Heart left ventricle (tissue), 16 donors: ENCODE results near the gene SHC3. TPM values are rescaled to one million over a fixed set of nuclear protein-coding genes. Genes with fewer than 3 reads are reported as not detected.

Experiments
- ATAC-seq, 4 donors: fragments of 200-7000 bp; cut with Tn5 transposase; one replicate each; pipeline ENCODE4 v1.9.1; 2020 to 2022; ENCODE audit warnings: moderate library complexity in 4 of 4, mild to moderate bottlenecking in 3 of 4, moderate number of reproducible peaks in 1 of 4
- DNase-seq, 5 donors: peaks; one replicate each; pipeline ENCODE4 v3.0.0-alpha.2; 2020
- H3K27ac ChIP-seq, 12 donors: fragments of 200-600 bp; sonication (generic) in 4 of 12; one replicate each; pipeline versions ENCODE4 v1.5.0 to v1.8.0; 2016 to 2022; ENCODE audit warnings: mild to moderate bottlenecking in 2 of 12
- H3K27me3 ChIP-seq, 9 donors: fragments of 200-600 bp; sonication (generic) in 2 of 9; one replicate each; pipeline versions ENCODE4 v1.5.1 to v1.8.0; 2016 to 2022; ENCODE audit warnings: mild to moderate bottlenecking in 3 of 9
- H3K36me3 ChIP-seq, 9 donors: fragments of 200-600 bp; sonication (generic) in 2 of 9; one replicate each; pipeline versions ENCODE4 v1.5.0 to v1.8.0; 2018 to 2022; ENCODE audit warnings: mild to moderate bottlenecking in 2 of 9
- H3K4me1 ChIP-seq, 12 donors: fragments of 200-600 bp; sonication (generic) in 4 of 12; one replicate each; pipeline versions ENCODE4 v1.5.0 to v1.8.0; 2016 to 2022; ENCODE audit warnings: mild to moderate bottlenecking in 3 of 12
- H3K4me3 ChIP-seq, 12 donors: fragments of 200-600 bp; sonication (generic) in 4 of 12; one replicate each; pipeline versions ENCODE4 v1.5.0 to v1.8.0; 2017 to 2022; ENCODE audit warnings: mild to moderate bottlenecking in 9 of 12, moderate library complexity in 4 of 12
- H3K9me3 ChIP-seq, 12 donors: fragments of 200-600 bp; sonication (generic) in 4 of 12; one replicate each; pipeline versions ENCODE4 v1.5.0 to v1.8.0; 2016 to 2022; ENCODE audit warnings: mild to moderate bottlenecking in 1 of 12
- CTCF ChIP-seq, 12 donors: fragments of 200-600 bp; sonication (generic) in 4 of 12; IDR thresholded peaks; one replicate each; pipeline versions ENCODE4 v1.5.0 to v1.8.0; 2018 to 2022; ENCODE audit warnings: antibody characterized with exemption in 12 of 12, mild to moderate bottlenecking in 5 of 12
- POLR2A ChIP-seq, 2 donors: fragments of 450-650 bp; IDR thresholded peaks; one replicate each; pipeline ENCODE4 v1.6.1; 2017; ENCODE audit warnings: antibody characterized with exemption in 2 of 2, mild to moderate bottlenecking in 2 of 2, moderate library complexity in 2 of 2
- WGBS, 4 donors: extraction: QIAGEN DNeasy Blood & Tissue Kit in 2 of 4; methylation state at CpG; one replicate each; pipeline versions ENCODE4 v1.1.5 to v1.1.7; 2013 to 2018; 5-methylcytosine and 5-hydroxymethylcytosine counted together
- intact Hi-C, 10 donors: fragments of 100-400 bp; cut with DNase I; formaldehyde crosslinking; loops; one replicate each; pipeline versions ENCODE4 v1.11.1 to v1.14.2; 2022
- polyA plus RNA-seq, 2 donors: library from polyadenylated mRNA; stranded (reverse); fragments of 200-250 nt; gene quantifications; one replicate each; pipeline ENCODE4 v1.2.3, GENCODE V29; 2013
- total RNA-seq, 9 donors: library from RNA; depleted of rRNA in 2 of 9; stranded (reverse); fragments of >200 nt in 2 of 9; fragmentation: NEBNext Ultra II Directional in 3 of 9; extraction: Animal tissue kit (Norgen Biotek cat#: 25700) in 3 of 9; gene quantifications; one replicate each; pipeline versions ENCODE4 v1.1.0 to v1.2.4, GENCODE V29; 2016 to 2023
- donor health status: ischemic (EF 13 %, LVEDD 7.1; RV severe dilation, severe dysfunction).
- donor health status: healthy with polysubstance abuse.
- donor health status: DM: no; HTN: yes; CAD: no.
- donor health status: DM: no; HTN: no; CAD: no.
- donor health status: ischemic (EF 25% LVEDD 6.9; RV normal size, moderate dysfunction).
- donor health status: ischemic (EF 25% LVEDD 5.7; RV mildly dilated, moderate dysfunction).
- donor health status: healthy.
- donor health status: DM: yes; HTN: yes; CAD: no.
- donor health status: ischemic (EF 35%, LVEDD 5.7; RV mildly dilated, moderate dysfunction).
- donor health status: nonischemic (EF 11% LVEDD 7.7; RV severe dilation, severe dysfunction).
- donor health status: DM: yes; HTN: yes; CAD: no.
- donor health status: PGD.
- donor health status: ischemic (EF 29% LVEDD 5.4; RV normal size, mild dysfunction).
- donor health status: nonischemic (EF 23%, LVEDD 6.1; RV moderate dilation, normal function).

Gene SHC3
- total and polyA plus RNA-seq, 11 donors = 0.20 to 4.3 (median 0.52) TPM

GRCh38 chr9:89079391-89079790, 99.2 kb downstream of the SHC3 start:
- WGBS, 4 donors = 51 to 65% (median 62%) methylated on average over 2 of the region's 2 CpGs
- H3K27me3 ChIP-seq = no peaks in the 10 kb centered on the region
- intact Hi-C loops = no loop called here
- no peak for DNase-seq
- TF ChIP-seq POLR2A (IDR thresholded peaks at IDR 0.05) = no peak
- TF ChIP-seq CTCF (IDR thresholded peaks at IDR 0.05) = no peak
- H3K9me3 ChIP-seq = peaks cover 0 to 7% (median 0%) of the 10 kb centered on the region in 12 donors
- peaks cover 0 to 21% (median 0%) of the 10 kb centered on the region in 12 donors for H3K4me1 ChIP-seq
- ATAC-seq = peak in 1 of 4 donors; percentile 72
- no peaks in the 10 kb centered on the region for H3K36me3 ChIP-seq
- no peak overlapping the region for H3K4me3 ChIP-seq
- peak overlapping the region in 4 of 12 donors; percentile 24 to 37 (median 32) for H3K27ac ChIP-seq

GRCh38 chr9:89078860-89079259, 99.8 kb downstream of the SHC3 start:
- Histone ChIP-seq H3K4me3 (no peak overlapping the region), H3K9me3 (peaks cover 0 to 7% (median 0%) of the 10 kb centered on the region in 12 donors), H3K4me1 (peaks cover 0 to 21% (median 0%) of the 10 kb centered on the region in 12 donors), H3K27me3 (no peaks in the 10 kb centered on the region), H3K27ac (peak overlapping the region in 1 of 12 donors; percentile 37), H3K36me3 (no peaks in the 10 kb centered on the region)
- intact Hi-C loops = no loop called here
- ATAC-seq (peak in 2 of 4 donors; percentile 28 to 68), DNase-seq (no peak)
- TF ChIP-seq CTCF (IDR thresholded peaks at IDR 0.05) (no peak), POLR2A (IDR thresholded peaks at IDR 0.05) (no peak)
- WGBS, 4 donors = 59 to 74% (median 65%) methylated on average over 6 of the region's 6 CpGs

- Histone ChIP-seq H3K27me3 (no peaks in the 10 kb centered on the region), H3K4me3 (no peak overlapping the region), H3K9me3 (peaks cover 0 to 4% (median 0%) of the 10 kb centered on the region in 12 donors), H3K27ac (no peak overlapping the region), H3K4me1 (peaks cover 0 to 21% (median 0%) of the 10 kb centered on the region in 12 donors), H3K36me3 (no peaks in the 10 kb centered on the region)
- TF ChIP-seq CTCF (IDR thresholded peaks at IDR 0.05) = no peak
- no peak for TF ChIP-seq POLR2A (IDR thresholded peaks at IDR 0.05)
- intact Hi-C loops = no loop called here
- DNase-seq = no peak
- ATAC-seq = no peak
- WGBS, 4 donors = 73 to 86% (median 81%) methylated on average over 6 of the region's 6 CpGs
Observed at GRCh38 chr9:89078421-89078820, 100.2 kb downstream of the SHC3 start.

GRCh38 chr9:89077519-89077918, 101.1 kb downstream of the SHC3 start:
- intact Hi-C loops = no loop called here
- ATAC-seq (no peak), DNase-seq (no peak)
- Histone ChIP-seq H3K27ac (no peak overlapping the region), H3K4me1 (peaks cover 0 to 21% (median 0%) of the 10 kb centered on the region in 12 donors), H3K9me3 (no peaks in the 10 kb centered on the region), H3K4me3 (no peak overlapping the region), H3K27me3 (no peaks in the 10 kb centered on the region), H3K36me3 (no peaks in the 10 kb centered on the region)
- 71 to 79% (median 77%) methylated on average over 7 of the region's 7 CpGs for WGBS, 4 donors
- TF ChIP-seq CTCF (IDR thresholded peaks at IDR 0.05) = no peak
- no peak for TF ChIP-seq POLR2A (IDR thresholded peaks at IDR 0.05)
